ENCODE data around the gene CCDC146. TPM values are rescaled to one million over a fixed set of nuclear protein-coding genes. Genes with fewer than 3 reads are reported as not detected.
A peak's percentile ranks its signal among the peaks of the same experiment; 100 is the strongest.

The CCDC146 gene
- total RNA-seq, 4 donors from 2014 or later, result 12.8 to 34.0 (median 29.3) TPM

DNA sequence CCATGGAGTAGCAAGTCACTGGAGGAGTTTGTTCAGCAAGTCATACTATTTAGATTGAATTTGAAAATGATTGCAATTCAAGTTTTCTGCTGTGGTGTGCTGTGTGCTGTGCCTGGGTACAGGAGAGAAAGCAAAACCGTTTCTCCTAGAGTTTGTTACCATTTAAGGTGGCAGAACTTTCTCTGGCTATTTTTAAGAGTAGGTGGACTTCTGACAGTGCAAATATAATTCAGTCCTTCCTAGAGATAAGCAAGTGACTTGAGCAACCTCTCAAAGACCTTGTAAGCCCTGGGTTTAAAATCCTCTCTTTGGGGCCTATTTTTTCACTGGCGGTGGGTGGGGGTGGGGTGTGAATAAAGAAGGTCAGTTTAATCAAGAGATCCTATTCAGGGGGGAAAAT is 120.1 kb downstream of the CCDC146 start:
- H3K4me3 ChIP-seq, result no peak overlapping the region
- intact Hi-C loops (cut with DNase I; ENCODE audit: low total_unique reads), result no loop called here
- H3K9me3 ChIP-seq, result no peaks in the 10 kb centered on the region
- no peaks in the 10 kb centered on the region for H3K4me1 ChIP-seq
- no peaks in the 10 kb centered on the region for H3K27me3 ChIP-seq
- TF ChIP-seq, protein P1, sequence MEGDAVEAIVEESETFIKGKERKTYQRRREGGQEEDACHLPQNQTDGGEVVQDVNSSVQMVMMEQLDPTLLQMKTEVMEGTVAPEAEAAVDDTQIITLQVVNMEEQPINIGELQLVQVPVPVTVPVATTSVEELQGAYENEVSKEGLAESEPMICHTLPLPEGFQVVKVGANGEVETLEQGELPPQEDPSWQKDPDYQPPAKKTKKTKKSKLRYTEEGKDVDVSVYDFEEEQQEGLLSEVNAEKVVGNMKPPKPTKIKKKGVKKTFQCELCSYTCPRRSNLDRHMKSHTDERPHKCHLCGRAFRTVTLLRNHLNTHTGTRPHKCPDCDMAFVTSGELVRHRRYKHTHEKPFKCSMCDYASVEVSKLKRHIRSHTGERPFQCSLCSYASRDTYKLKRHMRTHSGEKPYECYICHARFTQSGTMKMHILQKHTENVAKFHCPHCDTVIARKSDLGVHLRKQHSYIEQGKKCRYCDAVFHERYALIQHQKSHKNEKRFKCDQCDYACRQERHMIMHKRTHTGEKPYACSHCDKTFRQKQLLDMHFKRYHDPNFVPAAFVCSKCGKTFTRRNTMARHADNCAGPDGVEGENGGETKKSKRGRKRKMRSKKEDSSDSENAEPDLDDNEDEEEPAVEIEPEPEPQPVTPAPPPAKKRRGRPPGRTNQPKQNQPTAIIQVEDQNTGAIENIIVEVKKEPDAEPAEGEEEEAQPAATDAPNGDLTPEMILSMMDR (IDR thresholded peaks at IDR 0.05), result no peak
- no peak for TF ChIP-seq POLR2A (IDR thresholded peaks at IDR 0.05)
- H3K27ac ChIP-seq, result peak overlapping the region in 1 of 2 donors; percentile 68
- no peaks in the 10 kb centered on the region for H3K36me3 ChIP-seq
- DNase-seq, result no peak

- intact Hi-C loops (cut with DNase I; ENCODE audit: low total_unique reads), result no loop called here
- H3K4me3 ChIP-seq, result no peak overlapping the region
- no peak for DNase-seq
- H3K36me3 ChIP-seq, result no peaks in the 10 kb centered on the region
- no peak overlapping the region for H3K27ac ChIP-seq
- no peaks in the 10 kb centered on the region for H3K27me3 ChIP-seq
- no peak for TF ChIP-seq POLR2A (IDR thresholded peaks at IDR 0.05)
- TF ChIP-seq, protein P1 (IDR thresholded peaks at IDR 0.05), result no peak
- H3K4me1 ChIP-seq, result no peaks in the 10 kb centered on the region
- no peaks in the 10 kb centered on the region for H3K9me3 ChIP-seq
Measured at GRCh38 chr7:77244222-77244934, 122.0 kb downstream of the CCDC146 start.

- intact Hi-C loops (cut with DNase I; ENCODE audit: low total_unique reads), result no loop called here
- no peak overlapping the region for H3K27ac ChIP-seq
Measured at GRCh38 chr7:77245015-77245755, 122.8 kb downstream of the CCDC146 start.

DNA sequence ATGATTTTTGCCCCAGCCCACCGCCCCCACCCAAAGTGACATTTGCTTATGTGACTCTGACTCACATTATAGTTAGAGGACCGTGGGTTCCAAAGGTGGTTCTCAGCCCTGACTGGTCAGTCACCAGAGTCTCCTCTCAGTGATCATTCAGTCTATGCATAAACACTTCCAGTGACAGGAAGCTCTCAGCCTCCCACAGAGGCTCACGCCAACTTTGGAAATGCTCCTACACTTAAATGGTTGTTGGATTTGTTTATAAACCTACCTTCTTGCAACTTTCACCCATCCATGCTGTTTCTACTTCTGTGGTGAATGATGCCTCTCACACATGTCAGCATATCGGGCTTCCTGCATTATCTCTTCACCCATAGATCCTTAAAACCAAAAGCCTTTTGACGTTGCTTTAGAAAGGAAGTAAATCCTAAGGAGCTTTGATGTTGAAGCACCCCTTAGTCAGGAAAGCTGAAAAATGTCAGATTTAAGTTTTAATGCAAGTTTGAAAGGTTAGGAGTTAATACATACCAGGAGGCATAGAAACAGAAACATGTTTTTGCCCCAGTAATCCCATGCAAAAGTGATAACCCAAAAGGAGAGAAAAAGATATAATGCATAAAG is 123.7 kb downstream of the CCDC146 start:
- intact Hi-C loops (cut with DNase I; ENCODE audit: low total_unique reads), result no loop called here
- DNase-seq, result no peak
- H3K4me1 ChIP-seq, result no peaks in the 10 kb centered on the region
- no peak overlapping the region for H3K4me3 ChIP-seq
- H3K27ac ChIP-seq, result no peak overlapping the region
- H3K27me3 ChIP-seq, result no peaks in the 10 kb centered on the region
- TF ChIP-seq, protein P1 (IDR thresholded peaks at IDR 0.05), result no peak
- TF ChIP-seq POLR2A (IDR thresholded peaks at IDR 0.05), result no peak
- H3K9me3 ChIP-seq, result no peaks in the 10 kb centered on the region
- H3K36me3 ChIP-seq, result no peaks in the 10 kb centered on the region

More at GRCh38 chr7:77245015-77245755, 122.8 kb downstream of the CCDC146 start:
- Histone ChIP-seq H3K27me3 (no peaks in the 10 kb centered on the region), H3K4me3 (no peak overlapping the region), H3K36me3 (no peaks in the 10 kb centered on the region), H3K4me1 (no peaks in the 10 kb centered on the region), H3K9me3 (no peaks in the 10 kb centered on the region)
- no peak for DNase-seq
- TF ChIP-seq, protein P1 (IDR thresholded peaks at IDR 0.05), result no peak
- no peak for TF ChIP-seq POLR2A (IDR thresholded peaks at IDR 0.05)
